VCaP (cell line): Measurements from ENCODE around the gene CAP2.

Source experiments
- H3K27ac ChIP-seq: fragments of 450-650 bp; 2 replicates; pipeline ENCODE4 v1.5.1; 2017
- CTCF ChIP-seq: fragments of 450-650 bp; conservative IDR thresholded peaks from 2 replicates; pipeline ENCODE4 v1.5.1; 2017; ENCODE audit warnings: mild to moderate bottlenecking, moderate library complexity

The CAP2 gene

GRCh38 chr6:17355404-17355774, 38.0 kb upstream of the CAP2 start:
- no peak for TF ChIP-seq CTCF
- H3K27ac ChIP-seq = no peak overlapping the region

GRCh38 chr6:17358515-17358914, 34.9 kb upstream of the CAP2 start:
- TF ChIP-seq CTCF = no peak
- H3K27ac ChIP-seq = no peak overlapping the region

GRCh38 chr6:17360564-17360963, 32.8 kb upstream of the CAP2 start:
- H3K27ac ChIP-seq = no peak overlapping the region
- no peak for TF ChIP-seq CTCF

- H3K27ac ChIP-seq = no peak overlapping the region
- no peak for TF ChIP-seq CTCF
Observed at GRCh38 chr6:17361013-17361412, 32.4 kb upstream of the CAP2 start.

GRCh38 chr6:17365961-17366360, 27.4 kb upstream of the CAP2 start:
- H3K27ac ChIP-seq = no peak overlapping the region
- no peak for TF ChIP-seq CTCF

GRCh38 chr6:17367868-17368267, 25.5 kb upstream of the CAP2 start:
- no peak for TF ChIP-seq CTCF

GRCh38 chr6:17381424-17382147, 11.8 kb upstream of the CAP2 start:
- TF ChIP-seq CTCF = no peak
- H3K27ac ChIP-seq = no peak overlapping the region

More at GRCh38 chr6:17367868-17368267, 25.5 kb upstream of the CAP2 start:
- H3K27ac ChIP-seq = no peak overlapping the region
